Heart left ventricle (tissue), 16 donors: ENCODE data around the gene COL19A1. TPM values are rescaled to one million over a fixed set of nuclear protein-coding genes. Genes with fewer than 3 reads are reported as not detected.
"Not testable (repeated sequence)": the region's sequence is repeated elsewhere in the genome, so short reads cannot be mapped to it uniquely, and the experiment has no call there.

Experiments
- ATAC-seq, 4 donors: fragments of 200-7000 bp; cut with Tn5 transposase; one replicate each; pipeline ENCODE4 v1.9.1; 2020 to 2022; ENCODE audit warnings: moderate library complexity in 4 of 4, mild to moderate bottlenecking in 3 of 4, moderate number of reproducible peaks in 1 of 4
- DNase-seq, 5 donors: peaks; one replicate each; pipeline ENCODE4 v3.0.0-alpha.2; 2020
- H3K27ac ChIP-seq, 12 donors: fragments of 200-600 bp; sonication (generic) in 4 of 12; one replicate each; pipeline versions ENCODE4 v1.5.0 to v1.8.0; 2016 to 2022; ENCODE audit warnings: mild to moderate bottlenecking in 2 of 12
- H3K27me3 ChIP-seq, 9 donors: fragments of 200-600 bp; sonication (generic) in 2 of 9; one replicate each; pipeline versions ENCODE4 v1.5.1 to v1.8.0; 2016 to 2022; ENCODE audit warnings: mild to moderate bottlenecking in 3 of 9
- H3K36me3 ChIP-seq, 9 donors: fragments of 200-600 bp; sonication (generic) in 2 of 9; one replicate each; pipeline versions ENCODE4 v1.5.0 to v1.8.0; 2018 to 2022; ENCODE audit warnings: mild to moderate bottlenecking in 2 of 9
- H3K4me1 ChIP-seq, 12 donors: fragments of 200-600 bp; sonication (generic) in 4 of 12; one replicate each; pipeline versions ENCODE4 v1.5.0 to v1.8.0; 2016 to 2022; ENCODE audit warnings: mild to moderate bottlenecking in 3 of 12
- H3K4me3 ChIP-seq, 12 donors: fragments of 200-600 bp; sonication (generic) in 4 of 12; one replicate each; pipeline versions ENCODE4 v1.5.0 to v1.8.0; 2017 to 2022; ENCODE audit warnings: mild to moderate bottlenecking in 9 of 12, moderate library complexity in 4 of 12
- H3K9me3 ChIP-seq, 12 donors: fragments of 200-600 bp; sonication (generic) in 4 of 12; one replicate each; pipeline versions ENCODE4 v1.5.0 to v1.8.0; 2016 to 2022; ENCODE audit warnings: mild to moderate bottlenecking in 1 of 12
- CTCF ChIP-seq, 12 donors: fragments of 200-600 bp; sonication (generic) in 4 of 12; IDR thresholded peaks; one replicate each; pipeline versions ENCODE4 v1.5.0 to v1.8.0; 2018 to 2022; ENCODE audit warnings: antibody characterized with exemption in 12 of 12, mild to moderate bottlenecking in 5 of 12
- POLR2A ChIP-seq, 2 donors: fragments of 450-650 bp; IDR thresholded peaks; one replicate each; pipeline ENCODE4 v1.6.1; 2017; ENCODE audit warnings: antibody characterized with exemption in 2 of 2, mild to moderate bottlenecking in 2 of 2, moderate library complexity in 2 of 2
- WGBS, 4 donors: extraction: QIAGEN DNeasy Blood & Tissue Kit in 2 of 4; methylation state at CpG; one replicate each; pipeline versions ENCODE4 v1.1.5 to v1.1.7; 2013 to 2018; 5-methylcytosine and 5-hydroxymethylcytosine counted together
- intact Hi-C, 10 donors: fragments of 100-400 bp; cut with DNase I; formaldehyde crosslinking; loops; one replicate each; pipeline versions ENCODE4 v1.11.1 to v1.14.2; 2022
- polyA plus RNA-seq, 2 donors: library from polyadenylated mRNA; stranded (reverse); fragments of 200-250 nt; gene quantifications; one replicate each; pipeline ENCODE4 v1.2.3, GENCODE V29; 2013
- total RNA-seq, 9 donors: library from RNA; depleted of rRNA in 2 of 9; stranded (reverse); fragments of >200 nt in 2 of 9; fragmentation: NEBNext Ultra II Directional in 3 of 9; extraction: Animal tissue kit (Norgen Biotek cat#: 25700) in 3 of 9; gene quantifications; one replicate each; pipeline versions ENCODE4 v1.1.0 to v1.2.4, GENCODE V29; 2016 to 2023
- donor health status: ischemic (EF 13 %, LVEDD 7.1; RV severe dilation, severe dysfunction).
- donor health status: healthy with polysubstance abuse.
- donor health status: DM: no; HTN: yes; CAD: no.
- donor health status: DM: no; HTN: no; CAD: no.
- donor health status: ischemic (EF 25% LVEDD 6.9; RV normal size, moderate dysfunction).
- donor health status: ischemic (EF 25% LVEDD 5.7; RV mildly dilated, moderate dysfunction).
- donor health status: healthy.
- donor health status: DM: yes; HTN: yes; CAD: no.
- donor health status: ischemic (EF 35%, LVEDD 5.7; RV mildly dilated, moderate dysfunction).
- donor health status: nonischemic (EF 11% LVEDD 7.7; RV severe dilation, severe dysfunction).
- donor health status: DM: yes; HTN: yes; CAD: no.
- donor health status: PGD.
- donor health status: ischemic (EF 29% LVEDD 5.4; RV normal size, mild dysfunction).
- donor health status: nonischemic (EF 23%, LVEDD 6.1; RV moderate dilation, normal function).

Gene COL19A1
- total and polyA plus RNA-seq, 11 donors: 0.69 to 4.6 (median 1.6) TPM

- intact Hi-C loops: no loop called here
- WGBS, 4 donors: 61 to 81% (median 75%) methylated on average over 2 of the region's 2 CpGs
- H3K27ac ChIP-seq: no peak overlapping the region
- TF ChIP-seq POLR2A (IDR thresholded peaks at IDR 0.05): no peak
- no peak for TF ChIP-seq CTCF (IDR thresholded peaks at IDR 0.05)
- H3K4me3 ChIP-seq: no peak overlapping the region
- H3K4me1 ChIP-seq: no peaks in the 10 kb centered on the region
- ATAC-seq (no peak), DNase-seq (no peak)
- H3K27me3 ChIP-seq: no peaks in the 10 kb centered on the region
- no peaks in the 10 kb centered on the region for H3K36me3 ChIP-seq
- H3K9me3 ChIP-seq: peaks cover 0 to 13% (median 0%) of the 10 kb centered on the region in 12 donors
Measured at GRCh38 chr6:69987550-69987949, 121.2 kb downstream of the COL19A1 start.

- intact Hi-C loops: no loop called here
Measured at GRCh38 chr6:69988458-69989126, 122.2 kb downstream of the COL19A1 start.

GRCh38 chr6:69994251-69994650 lies 127.9 kb downstream of the COL19A1 start:
- intact Hi-C loops: no loop called here
- Histone ChIP-seq H3K27me3 (no peaks in the 10 kb centered on the region), H3K36me3 (no peaks in the 10 kb centered on the region), H3K4me1 (no peaks in the 10 kb centered on the region), H3K4me3 (no peak overlapping the region), H3K9me3 (peaks cover 0 to 13% (median 0%) of the 10 kb centered on the region in 12 donors), H3K27ac (no peak overlapping the region)
- 64 to 81% (median 73%) methylated on average over 2 of the region's 2 CpGs for WGBS, 4 donors
- ATAC-seq: no peak
- no peak for DNase-seq
- TF ChIP-seq POLR2A (IDR thresholded peaks at IDR 0.05) (no peak), CTCF (IDR thresholded peaks at IDR 0.05) (no peak)

More at GRCh38 chr6:69988458-69989126, 122.2 kb downstream of the COL19A1 start:
- Histone ChIP-seq H3K27me3 (no peaks in the 10 kb centered on the region), H3K4me1 (no peaks in the 10 kb centered on the region), H3K4me3 (no peak overlapping the region), H3K27ac (no peak overlapping the region), H3K36me3 (no peaks in the 10 kb centered on the region), H3K9me3 (peaks cover 0 to 13% (median 0%) of the 10 kb centered on the region in 12 donors)
- WGBS, 4 donors: 62 to 69% (median 66%) methylated on average over 5 of the region's 5 CpGs
- TF ChIP-seq POLR2A (IDR thresholded peaks at IDR 0.05) (no peak), CTCF (IDR thresholded peaks at IDR 0.05) (no peak)
- no peak for DNase-seq
- no peak for ATAC-seq

GRCh38 chr6:70008189-70008588 lies 141.8 kb downstream of the COL19A1 start:
- Histone ChIP-seq H3K9me3 (peaks cover 0 to 23% (median 3%) of the 10 kb centered on the region in 12 donors), H3K4me3 (no peak overlapping the region), H3K36me3 (no peaks in the 10 kb centered on the region), H3K27ac (no peak overlapping the region), H3K27me3 (no peaks in the 10 kb centered on the region), H3K4me1 (no peaks in the 10 kb centered on the region)
- ATAC-seq: no peak
- no peak for TF ChIP-seq CTCF (IDR thresholded peaks at IDR 0.05)
- TF ChIP-seq POLR2A (IDR thresholded peaks at IDR 0.05): no peak
- intact Hi-C loops: no loop called here
- DNase-seq: no peak

GRCh38 chr6:70010339-70010738 lies 144.0 kb downstream of the COL19A1 start:
- H3K27me3 ChIP-seq, H3K27ac ChIP-seq, intact Hi-C loops, H3K36me3 ChIP-seq, DNase-seq, H3K4me3 ChIP-seq, ATAC-seq, H3K4me1 ChIP-seq: not testable (repeated sequence)
- H3K9me3 ChIP-seq: peaks cover 0 to 23% (median 3%) of the 10 kb centered on the region in 12 donors
- 90 to 94% (median 91%) methylated on average over 17 to 28 of the region's 28 CpGs for WGBS, 4 donors

- H3K27ac ChIP-seq, DNase-seq, ATAC-seq, H3K4me1 ChIP-seq, intact Hi-C loops, H3K4me3 ChIP-seq, H3K36me3 ChIP-seq, H3K9me3 ChIP-seq, H3K27me3 ChIP-seq: not testable (repeated sequence)
- WGBS, 4 donors: 87 to 93% (median 91%) methylated on average over 10 of the region's 10 CpGs
Measured at GRCh38 chr6:70023201-70023600, 156.8 kb downstream of the COL19A1 start.
